Measurements from ENCODE around the gene IQSEC3.

Gene IQSEC3

GRCh38 chr12:208813-209212 is 142.2 kb downstream of the IQSEC3 start:
- H3K27ac ChIP-seq (ENCODE audit: extremely low read depth, low read depth, low read length) = no peak overlapping the region
- no peaks in the 10 kb centered on the region for H3K9me3 ChIP-seq (ENCODE audit: control insufficient read depth, insufficient read depth, low read depth, low read length)
- POLR2A ChIA-PET = no interaction called here
- CTCF ChIA-PET = interaction anchor here (2.0 kb wide), 1 partner anchor 11 kb away, joined by 6 read pairs; no protein-coding TSS in a partner anchor
- H3K4me1 ChIP-seq (ENCODE audit: control insufficient read depth, insufficient read depth, low read length) = no peaks in the 10 kb centered on the region
- no peak overlapping the region for H3K4me3 ChIP-seq (ENCODE audit: low read depth, low read length)
- H3K36me3 ChIP-seq (ENCODE audit: control insufficient read depth in 2 of 2, insufficient read depth in 1 of 2, low read length in 2 of 2) = no peaks in the 10 kb centered on the region
- no peak for TF ChIP-seq ZNF362 (tag by site-specific recombination; IDR thresholded peaks at IDR 0.05)
- TF ChIP-seq ZNF366 (tag by site-specific recombination; conservative IDR thresholded peaks at IDR 0.05) = peak; percentile 19; the same call in 1 of the 2 replicates
- peak; percentile 28; the same call in 1 of the 2 replicates for TF ChIP-seq ZNF623 (tag by site-specific recombination; IDR thresholded peaks at IDR 0.05)

GRCh38 chr12:209246-209645 is 142.7 kb downstream of the IQSEC3 start:
- POLR2A ChIA-PET = no interaction called here
- H3K9me3 ChIP-seq (ENCODE audit: control insufficient read depth, insufficient read depth, low read depth, low read length) = no peaks in the 10 kb centered on the region
- CTCF ChIA-PET = interaction anchor here (0.6 to 2.0 kb wide), 4 partner anchors 11 to 293 kb away, joined by 3 to 6 read pairs (median 3); no protein-coding TSS in a partner anchor
- H3K27ac ChIP-seq (ENCODE audit: extremely low read depth, low read depth, low read length) = no peak overlapping the region
- no peak overlapping the region for H3K4me3 ChIP-seq (ENCODE audit: low read depth, low read length)
- TF ChIP-seq ZNF174 (tag by site-specific recombination; IDR thresholded peaks at IDR 0.05) = no peak
- TF ChIP-seq ZNF600 (tag by site-specific recombination; IDR thresholded peaks at IDR 0.05) = 0 out of 2 replicates have a peak, but pooled peaks have one; percentile 26
- H3K4me1 ChIP-seq (ENCODE audit: control insufficient read depth, insufficient read depth, low read length) = no peaks in the 10 kb centered on the region
- H3K36me3 ChIP-seq (ENCODE audit: control insufficient read depth in 2 of 2, insufficient read depth in 1 of 2, low read length in 2 of 2) = no peaks in the 10 kb centered on the region

GRCh38 chr12:209851-210250 is 143.3 kb downstream of the IQSEC3 start:
- H3K4me3 ChIP-seq (ENCODE audit: low read depth, low read length) = no peak overlapping the region
- H3K4me1 ChIP-seq (ENCODE audit: control insufficient read depth, insufficient read depth, low read length) = no peaks in the 10 kb centered on the region
- no peaks in the 10 kb centered on the region for H3K9me3 ChIP-seq (ENCODE audit: control insufficient read depth, insufficient read depth, low read depth, low read length)
- H3K36me3 ChIP-seq (ENCODE audit: control insufficient read depth in 2 of 2, insufficient read depth in 1 of 2, low read length in 2 of 2) = no peaks in the 10 kb centered on the region
- TF ChIP-seq ZNF350 (tag by site-specific recombination; IDR thresholded peaks at IDR 0.05) = no peak
- TF ChIP-seq ZNF544 (tag by site-specific recombination; IDR thresholded peaks at IDR 0.05) = no peak
- no peak overlapping the region for H3K27ac ChIP-seq (ENCODE audit: extremely low read depth, low read depth, low read length)
- CTCF ChIA-PET = interaction anchor here (0.6 to 2.0 kb wide), 4 partner anchors 10 to 292 kb away, joined by 3 to 6 read pairs (median 3); no protein-coding TSS in a partner anchor
- POLR2A ChIA-PET = no interaction called here

- Histone ChIP-seq H3K4me1 (ENCODE audit: control insufficient read depth, insufficient read depth, low read length) (no peaks in the 10 kb centered on the region), H3K4me3 (ENCODE audit: low read depth, low read length) (no peak overlapping the region), H3K36me3 (ENCODE audit: control insufficient read depth in 2 of 2, insufficient read depth in 1 of 2, low read length in 2 of 2) (no peaks in the 10 kb centered on the region), H3K27ac (ENCODE audit: extremely low read depth, low read depth, low read length) (no peak overlapping the region), H3K9me3 (ENCODE audit: control insufficient read depth, insufficient read depth, low read depth, low read length) (no peaks in the 10 kb centered on the region)
- no peak for TF ChIP-seq ZNF777 (tag by site-specific recombination; IDR thresholded peaks at IDR 0.05; ENCODE audit: borderline replicate concordance)
- peak; percentile 25; the same call in 1 of the 2 replicates for TF ChIP-seq EGR2 (tag by site-specific recombination; IDR thresholded peaks at IDR 0.05; ENCODE audit: low read depth)
- ChIA-PET POLR2A (no interaction called here), CTCF (interaction anchor here (1.2 to 2.0 kb wide), 2 partner anchors 9 to 58 kb away, joined by 3 to 6 read pairs; no protein-coding TSS in a partner anchor)
Measured at GRCh38 chr12:210277-211141, 143.9 kb downstream of the IQSEC3 start.

GRCh38 chr12:211142-211465 is 144.5 kb downstream of the IQSEC3 start:
- H3K4me1 ChIP-seq (ENCODE audit: control insufficient read depth, insufficient read depth, low read length) = no peaks in the 10 kb centered on the region
- no peak for TF ChIP-seq ZNF623 (tag by site-specific recombination; IDR thresholded peaks at IDR 0.05)
- TF ChIP-seq ZFHX2 (tag by site-specific recombination; conservative IDR thresholded peaks at IDR 0.05) = 0 out of 2 replicates have a peak, but pooled peaks have one; percentile 28
- TF ChIP-seq ZNF391 (tag by site-specific recombination; IDR thresholded peaks at IDR 0.05; ENCODE audit: borderline replicate concordance, low read depth) = no peak
- no peak for TF ChIP-seq SP2 (tag by site-specific recombination; IDR thresholded peaks at IDR 0.05)
- CTCF ChIA-PET = interaction anchor here (2.3 kb wide), 1 partner anchor 10 kb away, joined by 17 read pairs; no protein-coding TSS in a partner anchor
- no peak overlapping the region for H3K27ac ChIP-seq (ENCODE audit: extremely low read depth, low read depth, low read length)
- H3K36me3 ChIP-seq (ENCODE audit: control insufficient read depth in 2 of 2, insufficient read depth in 1 of 2, low read length in 2 of 2) = no peaks in the 10 kb centered on the region
- no peaks in the 10 kb centered on the region for H3K9me3 ChIP-seq (ENCODE audit: control insufficient read depth, insufficient read depth, low read depth, low read length)
- POLR2A ChIA-PET = no interaction called here
- H3K4me3 ChIP-seq (ENCODE audit: low read depth, low read length) = no peak overlapping the region
